DMS53 treated with DMSO at 0.1 percent for 48 hours (cell line): ENCODE measurements around the gene ZNF154.
"Not testable (repeated sequence)": the region's sequence is repeated elsewhere in the genome, so short reads cannot be mapped to it uniquely, and the experiment has no call there.

ENCODE experiments used
- DNase-seq: peaks from one replicate; lab custom pipeline; 2025; ENCODE audit not compliant: unreplicated experiment; lab: John Stamatoyannopoulos, UW

The ZNF154 gene

GRCh38 chr19:57708641-57709361 lies at the start of gene ZNF154:
ZNF154 (minus strand) TSS chr19:57709204; CDS start chr19:57708971, 233 bp downstream.
- no peak for DNase-seq

- no peak for DNase-seq
These were observed 48.9 kb upstream of the ZNF154 start for GRCh38 chr19:57757941-57758340.

GRCh38 chr19:57755031-57755430 lies 46.0 kb upstream of the ZNF154 start:
- no peak for DNase-seq

GRCh38 chr19:57754091-57754673 lies 45.2 kb upstream of the ZNF154 start:
- no peak for DNase-seq

GRCh38 chr19:57748029-57748428 lies 39.0 kb upstream of the ZNF154 start:
- no peak for DNase-seq

GRCh38 chr19:57747472-57747807 lies 38.4 kb upstream of the ZNF154 start:
- no peak for DNase-seq

- peak; percentile 81 for DNase-seq
These were observed 37.8 kb upstream of the ZNF154 start, which contains the start of gene ZNF776 for GRCh38 chr19:57746580-57747471. ZNF776 (plus strand) TSS chr19:57746815; CDS start chr19:57747059, 244 bp downstream.

GRCh38 chr19:57738770-57739169 lies 29.8 kb upstream of the ZNF154 start:
- not testable (repeated sequence) for DNase-seq

- not testable (repeated sequence) for DNase-seq
These were observed 29.3 kb upstream of the ZNF154 start for GRCh38 chr19:57738320-57738719.

- DNase-seq = no peak
These were observed 11.9 kb upstream of the ZNF154 start for GRCh38 chr19:57720878-57721277.

GRCh38 chr19:57719901-57720519 lies 11.0 kb upstream of the ZNF154 start:
- no peak for DNase-seq

- DNase-seq = no peak
These were observed 10.4 kb upstream of the ZNF154 start for GRCh38 chr19:57719424-57719823.

- DNase-seq = no peak
These were observed 3.2 kb upstream of the ZNF154 start for GRCh38 chr19:57712222-57712621.

- no peak for DNase-seq
These were observed 612 bp upstream of the ZNF154 start for GRCh38 chr19:57709616-57710015.

- no peak for DNase-seq
These were observed 2.7 kb downstream of the ZNF154 start for GRCh38 chr19:57706346-57706745.

- no peak for DNase-seq
These were observed 7.4 kb downstream of the ZNF154 start for GRCh38 chr19:57701625-57702024.

- DNase-seq = no peak
These were observed 19.3 kb downstream of the ZNF154 start for GRCh38 chr19:57689750-57690149.

GRCh38 chr19:57688011-57688763 lies 20.8 kb downstream of the ZNF154 start:
- DNase-seq = no peak

- no peak for DNase-seq
These were observed 21.5 kb downstream of the ZNF154 start for GRCh38 chr19:57687363-57688010.

- no peak for DNase-seq
These were observed 22.3 kb downstream of the ZNF154 start for GRCh38 chr19:57686727-57687126.
